OCI-LY3 (cell line): ENCODE measurements around the gene BCAR3.
"Not testable (repeated sequence)": the region's sequence is repeated elsewhere in the genome, so short reads cannot be mapped to it uniquely, and the experiment has no call there.

Experiments
- H2AFZ ChIP-seq: fragments of 200-600, 300-600 bp; shearing (Covaris generic); 2 replicates; pipeline ENCODE4 v1.6.0; 2014; ENCODE audit warnings: antibody characterized with exemption, low read depth, low read length
- H3K27ac ChIP-seq: fragments of 200-600, 300-600 bp; sonication (generic); 2 replicates; pipeline ENCODE4 v1.5.1; 2014; ENCODE audit warnings: mild to moderate bottlenecking, low read length, moderate library complexity, mixed read lengths
- H3K27me3 ChIP-seq: fragments of 200-600, 300-600 bp; sonication (generic); 2 replicates; pipeline ENCODE4 v1.6.1; 2014; ENCODE audit warnings: low read depth, low read length, mixed read lengths
- H3K36me3 ChIP-seq: fragments of 200-600, 300-600 bp; sonication (generic); replicated peaks from 2 replicates; pipeline ENCODE3; 2014; ENCODE audit warnings: low read depth, low read length, mixed read lengths
- H3K4me1 ChIP-seq: fragments of 300-600, 200-600 bp; sonication (generic); 2 replicates; pipeline ENCODE4 v1.6.1; 2014; ENCODE audit warnings: low read length, mixed read lengths
- H3K4me2 ChIP-seq: fragments of 200-600, 300-600 bp; sonication (generic); 2 replicates; pipeline ENCODE4 v1.6.1; 2014; ENCODE audit warnings: low read length, mixed read lengths
- H3K4me3 ChIP-seq: fragments of 300-600, 200-600 bp; sonication (generic); 2 replicates; pipeline ENCODE4 v1.5.1; 2014; ENCODE audit warnings: antibody characterized with exemption, mild to moderate bottlenecking, low read length, moderate library complexity
- H3K79me2 ChIP-seq: fragments of 300-600, 200-600 bp; shearing (Covaris generic); 2 replicates; pipeline ENCODE4 v1.6.1; 2014; ENCODE audit warnings: mild to moderate bottlenecking, low read length, mixed read lengths
- H3K9ac ChIP-seq: fragments of 300-600, 200-600 bp; shearing (Covaris generic); 2 replicates; pipeline ENCODE4 v1.6.0; 2014; ENCODE audit warnings: mild to moderate bottlenecking, low read length, moderate library complexity
- H3K9me3 ChIP-seq: fragments of 200-600, 300-600 bp; shearing (Covaris generic); 2 replicates; pipeline ENCODE4 v1.6.1; 2014; ENCODE audit warnings: low read length, mixed read lengths; ENCODE audit not compliant: insufficient read depth
- H4K20me1 ChIP-seq: fragments of 200-600, 300-600 bp; sonication (generic); 2 replicates; pipeline ENCODE4 v1.6.1; 2016; ENCODE audit warnings: low read length, mixed read lengths; ENCODE audit not compliant: insufficient read depth
- CTCF ChIP-seq: fragments of 200-600, 300-600 bp; sonication (generic); IDR thresholded peaks from 2 replicates; pipeline ENCODE4 v1.5.1; 2014; ENCODE audit warnings: antibody characterized with exemption, low read length, low read depth
- EZH2phosphoT487 ChIP-seq: fragments of 200-600 bp; shearing (Covaris generic); IDR thresholded peaks from 2 replicates; pipeline ENCODE4 v1.6.1; 2018; ENCODE audit warnings: antibody characterized with exemption, mixed run types, low read depth

Gene BCAR3

GRCh38 chr1:93699503-93700168, 18.0 kb upstream of the BCAR3 start:
- peak overlapping the region; percentile 61 for H3K27ac ChIP-seq
- no peaks in the 10 kb centered on the region for H3K27me3 ChIP-seq
- peak overlapping the region; percentile 26; the same call in 1 of the 2 replicates for H3K4me3 ChIP-seq
- H3K9me3 ChIP-seq = no peaks in the 10 kb centered on the region
- peaks cover 82% of the 10 kb centered on the region for H3K4me1 ChIP-seq
- peak overlapping the region; percentile 71 for H3K4me2 ChIP-seq
- no peaks in the 10 kb centered on the region for H3K36me3 ChIP-seq
- TF ChIP-seq EZH2phosphoT487 (no peak), CTCF (no peak)
- H2AFZ ChIP-seq = peak overlapping the region; percentile 74
- no peaks in the 10 kb centered on the region for H4K20me1 ChIP-seq
- H3K79me2 ChIP-seq = no peaks in the 10 kb centered on the region
- peak overlapping the region; percentile 48 for H3K9ac ChIP-seq

DNA sequence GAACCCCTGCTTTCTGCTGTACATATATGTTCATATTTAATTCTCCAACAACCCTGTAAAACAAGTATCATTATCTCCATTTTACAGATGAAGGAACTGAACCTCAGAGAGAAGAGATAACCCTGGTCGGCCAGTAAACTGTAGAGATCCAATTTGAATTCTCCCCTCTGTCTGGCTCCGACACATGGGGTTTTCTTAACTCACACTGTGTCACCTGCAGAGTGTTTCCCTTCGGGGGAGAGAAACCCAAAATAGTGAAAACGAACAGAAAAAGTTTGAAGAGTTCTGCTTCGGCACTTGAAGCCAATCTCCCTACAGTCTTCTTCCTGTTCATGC, 17.4 kb upstream of the BCAR3 start:
- Histone ChIP-seq H3K36me3 (no peaks in the 10 kb centered on the region), H3K27ac (peak overlapping the region; percentile 61), H3K9ac (peak overlapping the region; percentile 48), H3K27me3 (no peaks in the 10 kb centered on the region), H3K4me2 (peak overlapping the region; percentile 71), H2AFZ (peak overlapping the region; percentile 74), H3K79me2 (no peaks in the 10 kb centered on the region), H4K20me1 (no peaks in the 10 kb centered on the region), H3K9me3 (no peaks in the 10 kb centered on the region), H3K4me3 (peak overlapping the region; percentile 26; the same call in 1 of the 2 replicates), H3K4me1 (peaks cover 83% of the 10 kb centered on the region)
- TF ChIP-seq CTCF = no peak
- TF ChIP-seq EZH2phosphoT487 = no peak

- Histone ChIP-seq H3K9me3 (no peaks in the 10 kb centered on the region), H3K4me1 (peaks cover 83% of the 10 kb centered on the region), H3K27me3 (no peaks in the 10 kb centered on the region), H3K79me2 (no peaks in the 10 kb centered on the region), H3K9ac (peak overlapping the region; percentile 48; the same call in 1 of the 2 replicates), H3K27ac (peak overlapping the region; percentile 61), H4K20me1 (no peaks in the 10 kb centered on the region), H2AFZ (no peak overlapping the region; the same call in 1 of the 2 replicates), H3K4me3 (no peak overlapping the region), H3K36me3 (no peaks in the 10 kb centered on the region), H3K4me2 (peak overlapping the region; percentile 71)
- TF ChIP-seq EZH2phosphoT487 = no peak
- TF ChIP-seq CTCF = no peak
Measured at GRCh38 chr1:93698329-93699048, 16.9 kb upstream of the BCAR3 start.

DNA sequence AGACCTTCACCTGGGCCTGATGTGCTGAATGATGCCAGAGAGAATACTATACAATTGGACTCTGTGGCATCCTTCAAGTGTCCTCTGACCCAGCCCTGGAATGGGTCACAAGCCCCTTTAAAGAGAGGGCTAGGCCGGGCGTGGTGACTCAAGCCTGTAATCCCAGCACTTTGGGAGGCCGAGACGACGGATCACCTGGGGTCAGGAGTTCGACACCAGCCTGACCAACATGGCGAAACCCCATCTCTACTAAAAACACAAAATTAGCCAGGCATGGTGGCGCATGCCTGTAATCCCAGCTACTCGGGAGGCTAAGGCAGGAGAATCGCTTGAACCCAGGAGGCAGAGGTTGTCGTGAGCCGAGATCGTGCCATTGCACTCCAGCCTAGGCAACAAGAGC, 15.9 kb upstream of the BCAR3 start:
- not testable (repeated sequence) for H2AFZ ChIP-seq, H3K9ac ChIP-seq, H3K79me2 ChIP-seq, H4K20me1 ChIP-seq, H3K4me3 ChIP-seq, H3K36me3 ChIP-seq, H3K27ac ChIP-seq, H3K9me3 ChIP-seq, H3K4me2 ChIP-seq, H3K27me3 ChIP-seq
- H3K4me1 ChIP-seq = peaks cover 83% of the 10 kb centered on the region
